Measurements from ENCODE around the gene CEP164.
A peak's percentile ranks its signal among the peaks of the same experiment; 100 is the strongest.
"Not testable (repeated sequence)": the region's sequence is repeated elsewhere in the genome, so short reads cannot be mapped to it uniquely, and the experiment has no call there.

CEP164 gene

GRCh38 chr11:117319214-117319840, 8.3 kb upstream of the CEP164 start:
- TF ChIP-seq CTCF (IDR thresholded peaks at IDR 0.05; ENCODE audit: control insufficient read depth, insufficient read depth, low read depth, low read length, missing control alignments) = no peak
- H3K4me3 ChIP-seq (ENCODE audit: control insufficient read depth, low read depth, low read length) = no peak overlapping the region
- DNase-seq (ENCODE audit: low read depth) = no peak

GRCh38 chr11:117327255-117327566, 443 bp upstream of the CEP164 start:
- DNase-seq (ENCODE audit: low read depth) = not testable (repeated sequence)
- peak overlapping the region; percentile 78 for H3K4me3 ChIP-seq (ENCODE audit: control insufficient read depth, low read depth, low read length)

GRCh38 chr11:117328375-117329010, 839 bp downstream of the CEP164 start:
- TF ChIP-seq CTCF (IDR thresholded peaks at IDR 0.05; ENCODE audit: control insufficient read depth, insufficient read depth, low read depth, low read length, missing control alignments) = no peak
- DNase-seq (ENCODE audit: low read depth) = no peak
- peak overlapping the region; percentile 78 for H3K4me3 ChIP-seq (ENCODE audit: control insufficient read depth, low read depth, low read length)

GRCh38 chr11:117332843-117333242, 5.2 kb downstream of the CEP164 start:
- no peak overlapping the region for H3K4me3 ChIP-seq (ENCODE audit: control insufficient read depth, low read depth, low read length)
- no peak for DNase-seq (ENCODE audit: low read depth)
- TF ChIP-seq CTCF (IDR thresholded peaks at IDR 0.05; ENCODE audit: control insufficient read depth, insufficient read depth, low read depth, low read length, missing control alignments) = no peak

- no peak overlapping the region for H3K4me3 ChIP-seq (ENCODE audit: control insufficient read depth, low read depth, low read length)
- DNase-seq (ENCODE audit: low read depth) = no peak
- TF ChIP-seq CTCF (IDR thresholded peaks at IDR 0.05; ENCODE audit: control insufficient read depth, insufficient read depth, low read depth, low read length, missing control alignments) = no peak
These were observed 6.3 kb downstream of the CEP164 start for GRCh38 chr11:117333917-117334316.

GRCh38 chr11:117334896-117335295, 7.2 kb downstream of the CEP164 start:
- no peak for TF ChIP-seq CTCF (IDR thresholded peaks at IDR 0.05; ENCODE audit: control insufficient read depth, insufficient read depth, low read depth, low read length, missing control alignments)
- H3K4me3 ChIP-seq (ENCODE audit: control insufficient read depth, low read depth, low read length) = no peak overlapping the region
- no peak for DNase-seq (ENCODE audit: low read depth)

- H3K4me3 ChIP-seq (ENCODE audit: control insufficient read depth, low read depth, low read length) = no peak overlapping the region
- TF ChIP-seq CTCF (IDR thresholded peaks at IDR 0.05; ENCODE audit: control insufficient read depth, insufficient read depth, low read depth, low read length, missing control alignments) = no peak
- DNase-seq (ENCODE audit: low read depth) = no peak
These were observed 7.7 kb downstream of the CEP164 start for GRCh38 chr11:117335399-117335798.

All from AG09309 (cell line).